ENCODE measurements around the gene BRME1.

GRCh38 chr19:13892870-13893269 is 13.0 kb downstream of the BRME1 start:
- TF ChIP-seq, protein P1, sequence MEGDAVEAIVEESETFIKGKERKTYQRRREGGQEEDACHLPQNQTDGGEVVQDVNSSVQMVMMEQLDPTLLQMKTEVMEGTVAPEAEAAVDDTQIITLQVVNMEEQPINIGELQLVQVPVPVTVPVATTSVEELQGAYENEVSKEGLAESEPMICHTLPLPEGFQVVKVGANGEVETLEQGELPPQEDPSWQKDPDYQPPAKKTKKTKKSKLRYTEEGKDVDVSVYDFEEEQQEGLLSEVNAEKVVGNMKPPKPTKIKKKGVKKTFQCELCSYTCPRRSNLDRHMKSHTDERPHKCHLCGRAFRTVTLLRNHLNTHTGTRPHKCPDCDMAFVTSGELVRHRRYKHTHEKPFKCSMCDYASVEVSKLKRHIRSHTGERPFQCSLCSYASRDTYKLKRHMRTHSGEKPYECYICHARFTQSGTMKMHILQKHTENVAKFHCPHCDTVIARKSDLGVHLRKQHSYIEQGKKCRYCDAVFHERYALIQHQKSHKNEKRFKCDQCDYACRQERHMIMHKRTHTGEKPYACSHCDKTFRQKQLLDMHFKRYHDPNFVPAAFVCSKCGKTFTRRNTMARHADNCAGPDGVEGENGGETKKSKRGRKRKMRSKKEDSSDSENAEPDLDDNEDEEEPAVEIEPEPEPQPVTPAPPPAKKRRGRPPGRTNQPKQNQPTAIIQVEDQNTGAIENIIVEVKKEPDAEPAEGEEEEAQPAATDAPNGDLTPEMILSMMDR (IDR thresholded peaks at IDR 0.05) = no peak
- TF ChIP-seq EP300 (IDR thresholded peaks at IDR 0.05) = no peak

All from ovary (tissue), 3 donors.